IMR-90 (cell line): ENCODE measurements around the gene IQGAP2.

ENCODE experiments used
- CEBPB ChIP-seq: IDR thresholded peaks from 2 replicates; pipeline ENCODE4 v1.6.1; 2012; ENCODE audit warnings: low read depth, low read length, improper control_type of control experiment
- CTCF ChIP-seq: conservative IDR thresholded peaks from 2 replicates; pipeline ENCODE4 v1.5.1; 2012; ENCODE audit warnings: mild to moderate bottlenecking, low read depth, low read length, improper control_type of control experiment
- MAFK ChIP-seq: IDR thresholded peaks from 2 replicates; pipeline ENCODE4 v1.6.1; 2012; ENCODE audit warnings: low read depth, low read length, improper control_type of control experiment
- MXI1 ChIP-seq: IDR thresholded peaks from 2 replicates; pipeline ENCODE4 v1.6.1; 2012; ENCODE audit warnings: low read depth, mild to moderate bottlenecking, low read length, moderate library complexity, borderline replicate concordance

GRCh38 chr5:76723906-76724305, 320.8 kb downstream of the IQGAP2 start:
- TF ChIP-seq MAFK: no peak
- TF ChIP-seq CEBPB: no peak
- TF ChIP-seq CTCF: no peak
- no peak for TF ChIP-seq MXI1
